ENCODE results near the gene BBS7.

Gene BBS7, protein sequence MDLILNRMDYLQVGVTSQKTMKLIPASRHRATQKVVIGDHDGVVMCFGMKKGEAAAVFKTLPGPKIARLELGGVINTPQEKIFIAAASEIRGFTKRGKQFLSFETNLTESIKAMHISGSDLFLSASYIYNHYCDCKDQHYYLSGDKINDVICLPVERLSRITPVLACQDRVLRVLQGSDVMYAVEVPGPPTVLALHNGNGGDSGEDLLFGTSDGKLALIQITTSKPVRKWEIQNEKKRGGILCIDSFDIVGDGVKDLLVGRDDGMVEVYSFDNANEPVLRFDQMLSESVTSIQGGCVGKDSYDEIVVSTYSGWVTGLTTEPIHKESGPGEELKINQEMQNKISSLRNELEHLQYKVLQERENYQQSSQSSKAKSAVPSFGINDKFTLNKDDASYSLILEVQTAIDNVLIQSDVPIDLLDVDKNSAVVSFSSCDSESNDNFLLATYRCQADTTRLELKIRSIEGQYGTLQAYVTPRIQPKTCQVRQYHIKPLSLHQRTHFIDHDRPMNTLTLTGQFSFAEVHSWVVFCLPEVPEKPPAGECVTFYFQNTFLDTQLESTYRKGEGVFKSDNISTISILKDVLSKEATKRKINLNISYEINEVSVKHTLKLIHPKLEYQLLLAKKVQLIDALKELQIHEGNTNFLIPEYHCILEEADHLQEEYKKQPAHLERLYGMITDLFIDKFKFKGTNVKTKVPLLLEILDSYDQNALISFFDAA

DNA sequence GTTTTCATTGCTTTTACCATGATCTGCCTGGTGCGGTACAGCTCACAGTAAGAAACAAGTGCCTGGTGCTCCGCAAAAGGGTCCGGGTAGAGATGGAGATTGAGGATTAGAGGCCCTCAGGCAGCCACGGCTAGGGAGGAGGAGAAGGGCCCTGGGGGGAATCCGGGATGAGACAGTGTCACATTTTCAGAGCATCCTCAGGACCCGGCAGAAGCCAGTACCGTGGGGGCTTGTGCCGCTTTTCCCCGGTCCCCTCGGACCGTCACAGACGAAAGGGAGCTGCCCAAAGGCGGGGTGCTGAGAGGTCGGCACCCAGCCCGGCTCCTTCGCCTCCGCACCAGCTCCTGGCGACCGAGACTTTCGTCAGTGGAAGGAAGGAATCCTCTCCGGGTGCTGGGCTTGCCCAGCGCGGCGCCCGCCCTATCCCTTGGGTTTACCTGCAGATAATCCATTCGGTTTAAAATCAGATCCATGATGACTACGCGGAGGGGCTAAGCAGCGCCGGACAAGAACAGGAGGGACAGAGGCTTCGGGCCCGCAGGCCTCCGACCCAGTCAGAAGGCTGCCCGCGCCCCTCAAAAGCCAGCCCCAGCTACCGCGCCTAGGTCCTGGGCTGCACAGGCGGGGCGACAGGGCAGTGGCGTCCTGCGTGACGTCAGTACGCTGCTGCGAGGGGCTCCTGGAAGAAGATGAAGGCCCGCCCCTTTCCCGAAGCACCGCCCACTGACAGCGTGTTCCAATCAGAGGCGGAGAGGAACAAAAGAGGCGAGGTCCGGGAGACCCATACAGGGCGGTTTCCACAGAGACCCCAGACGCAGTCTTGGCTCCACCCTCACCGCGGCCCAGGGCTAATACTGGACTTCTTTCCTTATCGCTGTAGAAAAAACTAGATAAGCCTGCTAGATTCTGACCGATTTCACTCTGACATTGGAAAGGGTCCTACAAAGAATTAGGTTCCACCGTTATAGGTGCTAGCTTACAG lies at the start of gene BBS7:
TSS of gene BBS7 (minus strand) at position 634 of the 982 bp plus-strand sequence. CDS start at position 473, 161 bp downstream.
- peak; percentile 80 for DNase-seq (ENCODE audit: low read depth)

DNA sequence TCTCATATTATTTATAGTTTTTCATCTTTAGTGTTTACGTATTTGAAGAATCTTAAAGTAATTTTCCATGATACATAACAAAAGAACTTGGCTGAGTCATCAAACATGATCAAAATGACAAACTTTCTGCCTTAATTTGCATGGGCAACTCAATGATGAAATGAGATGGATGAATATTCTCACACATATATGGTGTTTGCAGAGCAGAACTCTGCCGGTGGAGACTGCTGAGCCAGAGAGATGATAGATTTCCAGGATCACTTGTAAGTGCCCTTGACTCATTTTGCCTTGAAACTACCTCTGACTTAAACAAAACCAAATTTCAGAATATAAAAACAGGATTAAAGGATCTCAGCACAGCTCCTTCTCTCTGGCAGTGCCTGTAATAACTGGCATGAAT lies 43.4 kb upstream of the BBS7 start:
- DNase-seq (ENCODE audit: low read depth): no peak

DNA sequence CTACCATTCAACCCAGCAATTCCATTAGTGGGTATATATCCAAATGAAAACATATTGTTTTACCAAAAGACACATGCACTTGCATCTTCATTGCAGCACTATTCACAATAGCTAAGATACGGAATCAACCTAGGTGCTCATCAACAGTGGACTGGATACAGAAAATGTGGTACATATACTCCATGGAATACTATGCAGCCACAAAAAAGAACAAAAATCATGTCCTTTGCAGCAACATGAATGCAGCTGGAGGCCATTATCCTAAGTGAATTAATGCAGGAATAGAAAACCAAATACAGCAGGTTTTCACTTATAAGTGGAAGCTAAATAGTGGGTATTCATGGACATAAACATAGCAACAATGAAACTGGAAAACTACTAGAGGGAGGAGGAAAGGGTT lies 38.1 kb upstream of the BBS7 start:
- no peak for DNase-seq (ENCODE audit: low read depth)

DNA sequence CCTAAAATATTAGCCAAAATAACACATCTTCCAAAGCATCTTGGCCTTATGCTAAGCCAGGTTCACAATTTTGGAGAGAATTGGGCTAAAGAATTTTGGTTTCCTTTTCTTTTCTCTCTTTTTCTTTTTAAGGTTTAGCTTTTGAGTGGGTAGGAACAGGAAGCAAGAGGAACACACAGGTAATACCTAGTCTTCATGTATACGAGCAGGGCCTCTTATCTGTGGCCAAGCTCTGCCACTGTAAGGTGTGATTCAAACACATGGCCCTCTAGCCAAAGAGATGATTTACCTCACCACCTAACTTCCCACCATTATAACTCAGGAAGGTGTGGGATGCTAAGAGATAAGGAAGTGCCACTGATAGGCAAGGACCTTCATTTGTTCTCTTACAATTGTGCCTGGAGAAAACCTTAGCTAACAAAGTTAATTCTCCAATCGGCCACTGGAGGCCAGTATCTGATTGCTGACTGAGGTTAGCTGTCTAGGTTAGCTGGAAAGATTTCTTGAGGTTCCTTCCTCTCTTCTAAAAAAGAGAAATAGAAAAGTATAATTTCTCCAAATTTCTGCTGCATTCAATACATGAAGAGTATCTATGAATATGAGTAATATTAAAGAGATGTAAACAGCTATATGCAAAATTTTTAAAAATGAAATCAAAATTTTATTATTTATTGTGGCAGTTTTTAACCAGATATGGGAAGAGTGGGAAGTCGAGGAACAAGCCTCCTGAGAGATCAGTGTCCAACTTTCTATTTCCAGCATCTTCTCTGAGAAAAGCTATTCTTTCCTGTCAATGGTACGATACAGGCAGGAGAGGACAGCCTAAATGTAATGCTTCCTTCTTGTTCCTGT lies 30.1 kb upstream of the BBS7 start:
- DNase-seq (ENCODE audit: low read depth): peak; percentile 17

DNA sequence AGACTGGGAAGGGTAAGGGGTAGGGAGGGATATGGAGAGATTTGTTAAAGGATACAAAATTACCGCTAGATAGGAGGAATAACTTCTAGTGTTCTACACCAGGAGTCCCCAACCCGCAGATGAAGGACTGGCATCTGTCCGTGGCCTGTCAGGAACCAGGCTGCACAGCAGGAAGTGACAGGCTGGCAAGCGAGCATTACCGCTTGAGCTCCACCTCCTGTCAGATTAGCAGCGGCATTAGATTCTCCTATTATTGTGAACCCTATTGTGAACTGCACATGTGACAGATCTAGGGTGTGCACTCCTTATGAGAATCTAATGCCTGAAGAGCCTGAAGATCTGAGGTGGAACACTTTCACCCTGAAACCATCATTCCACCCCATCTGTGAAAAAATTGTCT lies 27.9 kb upstream of the BBS7 start:
- DNase-seq (ENCODE audit: low read depth): no peak

DNA sequence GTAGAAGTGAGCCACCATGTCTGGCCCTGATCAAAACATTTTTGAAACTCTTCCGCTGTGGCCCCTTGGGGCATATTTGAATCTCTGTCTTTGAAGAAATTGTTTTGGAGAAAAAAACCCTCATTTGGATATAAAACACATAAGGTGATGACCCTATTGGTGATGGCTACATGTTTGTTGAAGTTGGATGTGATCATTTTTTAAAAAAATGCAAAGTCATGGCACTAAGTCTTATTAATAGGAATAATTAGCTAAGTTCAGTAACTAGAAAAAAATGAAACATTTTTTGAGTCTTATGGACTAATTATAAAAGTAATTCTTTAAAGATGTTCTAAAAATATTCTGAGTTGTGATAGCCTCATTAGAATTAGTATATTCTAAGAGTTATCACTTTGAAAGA lies 17.9 kb upstream of the BBS7 start:
- no peak for DNase-seq (ENCODE audit: low read depth)

DNA sequence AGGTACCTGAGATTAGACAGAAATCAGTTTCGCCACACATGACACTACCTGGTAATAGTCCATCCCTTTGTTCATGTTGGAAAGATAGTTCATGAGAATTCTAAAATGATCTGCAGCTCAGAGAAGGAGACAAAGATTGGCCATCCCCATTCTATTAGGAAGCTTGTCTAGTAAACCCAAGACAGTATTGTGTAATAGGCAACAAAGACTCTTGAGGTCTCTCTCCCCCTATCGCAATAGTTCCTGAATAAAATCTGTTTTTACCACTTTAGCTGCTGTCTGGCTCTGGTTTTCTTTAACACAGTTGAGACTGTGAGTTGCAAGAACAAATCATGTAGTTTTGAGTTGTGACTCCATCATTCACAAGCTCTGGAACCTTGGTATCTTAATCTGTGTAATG lies 14.8 kb upstream of the BBS7 start:
- no peak for DNase-seq (ENCODE audit: low read depth)

DNA sequence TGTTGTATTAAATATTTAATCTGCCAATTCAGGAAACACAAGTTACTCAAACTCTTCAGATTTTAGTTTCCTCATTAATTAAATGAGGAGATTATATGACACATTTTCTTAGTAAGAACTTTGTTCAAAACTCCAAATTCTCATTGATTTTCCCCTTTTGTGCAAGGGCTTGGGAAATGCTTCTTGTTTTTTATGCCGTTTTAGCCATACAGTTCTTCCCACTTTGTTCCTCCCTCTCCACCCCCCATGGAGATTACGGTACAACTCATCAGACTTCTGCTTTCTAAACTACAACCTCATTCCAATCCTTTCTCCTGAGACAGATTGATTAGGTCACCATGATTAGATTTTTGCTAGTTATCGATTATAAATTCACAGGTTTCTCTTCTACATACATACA lies 10.9 kb upstream of the BBS7 start:
- no peak for DNase-seq (ENCODE audit: low read depth)

DNA sequence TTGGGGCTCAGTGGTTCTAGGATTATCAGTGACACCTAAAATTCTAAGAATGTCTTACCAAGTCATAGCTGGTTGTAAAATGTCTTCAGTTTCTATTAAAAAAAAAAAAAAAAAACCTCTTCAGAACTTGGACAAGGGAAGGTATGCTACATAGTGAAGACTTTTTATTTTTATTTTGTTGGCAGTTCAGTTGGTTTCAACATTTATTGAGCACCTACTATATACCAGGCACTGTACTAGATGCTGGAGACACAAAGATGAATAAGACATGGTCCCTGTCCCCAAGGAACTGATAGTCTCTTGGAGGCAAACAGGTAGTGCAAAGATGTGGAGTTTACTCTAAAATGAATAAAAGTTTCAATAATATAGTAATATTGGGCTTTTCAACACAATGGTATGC lies 8.9 kb upstream of the BBS7 start:
- DNase-seq (ENCODE audit: low read depth): no peak

DNA sequence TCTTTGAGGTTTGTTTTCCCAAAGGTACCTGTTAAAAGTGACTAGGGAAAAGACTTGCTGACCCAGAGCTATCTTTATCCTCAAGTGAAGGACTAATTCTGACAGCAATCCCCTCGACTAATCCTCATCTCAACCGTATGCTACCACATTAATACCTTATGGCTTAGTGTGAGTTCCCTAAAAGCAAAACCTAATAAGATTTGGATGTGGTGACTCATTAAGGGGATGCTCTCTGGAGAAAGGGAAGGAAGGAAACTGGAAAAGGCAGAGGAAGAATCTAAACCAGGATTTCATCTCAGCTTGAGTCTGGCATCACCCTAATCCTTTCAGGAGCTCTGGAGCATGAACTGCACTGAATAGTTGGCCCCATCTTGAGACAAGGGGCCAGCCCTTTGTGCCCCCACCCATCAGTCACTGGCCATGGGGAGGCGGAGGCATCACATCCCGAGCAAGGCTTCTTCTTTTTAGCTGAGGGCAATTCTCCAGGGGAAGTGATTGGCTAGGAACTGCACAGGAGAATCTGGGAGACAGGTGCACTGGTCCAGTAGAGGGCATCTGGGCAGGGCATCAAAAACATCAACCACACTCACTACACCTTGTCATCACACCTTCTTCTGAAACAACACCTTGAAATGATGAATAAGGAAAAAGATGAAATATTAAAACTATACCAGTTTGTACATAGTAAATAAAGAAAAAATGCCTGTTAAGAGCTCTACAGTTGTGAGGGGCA lies 6.9 kb upstream of the BBS7 start:
- no peak for DNase-seq (ENCODE audit: low read depth)

DNA sequence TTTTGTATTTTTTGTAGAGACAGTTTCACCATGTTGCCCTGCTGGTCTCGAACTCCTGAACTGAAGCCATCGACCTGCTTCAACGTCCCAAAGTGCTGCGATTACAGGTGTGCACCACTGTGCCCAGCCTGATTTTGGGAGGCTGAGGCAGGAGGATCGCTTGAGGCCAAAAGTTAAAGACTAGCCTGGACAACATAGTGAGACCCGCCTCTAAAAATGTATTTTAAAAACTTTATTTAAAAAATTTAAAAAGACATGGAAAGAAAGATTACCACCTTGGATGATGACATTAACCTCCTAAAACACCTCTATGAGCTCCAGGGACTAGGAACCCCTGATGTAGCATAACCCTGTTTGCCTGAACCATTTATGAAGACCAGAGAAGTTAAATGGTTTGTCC lies 5.8 kb upstream of the BBS7 start:
- DNase-seq (ENCODE audit: low read depth): no peak

DNA sequence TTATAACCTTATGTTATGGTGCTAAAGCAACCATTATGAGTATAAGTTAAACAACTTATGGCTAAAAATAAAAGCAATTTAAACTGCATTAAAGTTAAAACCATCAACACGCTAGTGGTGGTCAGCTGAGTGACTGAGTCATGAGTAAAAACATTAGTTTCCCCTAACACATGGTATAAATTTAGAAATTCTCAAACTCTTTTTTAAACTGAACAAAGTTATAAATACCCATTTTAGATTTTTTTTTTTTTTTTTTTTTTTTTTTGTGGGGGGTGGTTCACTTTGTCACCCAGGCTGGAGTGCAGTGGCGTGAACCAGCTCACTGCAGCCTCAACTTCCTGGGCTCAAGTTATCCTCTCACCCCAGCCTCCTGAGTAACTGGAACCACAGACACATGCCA lies 5.4 kb upstream of the BBS7 start:
- DNase-seq (ENCODE audit: low read depth): no peak

DNA sequence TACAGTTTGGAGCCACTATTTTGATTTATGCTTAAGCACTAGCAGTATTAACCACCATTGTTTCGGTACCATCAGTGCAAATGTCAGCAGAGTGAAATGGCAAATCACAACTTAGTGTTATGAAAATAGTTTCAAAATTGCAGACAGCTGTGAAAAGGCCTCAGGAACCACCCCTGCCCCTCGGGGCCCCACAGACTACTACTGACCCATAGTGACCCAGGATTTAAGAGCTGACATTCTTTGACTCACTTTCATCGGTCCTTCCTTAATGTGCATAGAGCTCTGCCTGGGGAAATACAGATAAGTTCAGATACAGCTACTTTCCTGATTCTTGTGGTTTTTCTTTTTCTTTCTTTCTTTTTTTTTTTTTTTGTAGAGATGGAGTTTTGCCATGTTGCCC lies 3.3 kb upstream of the BBS7 start:
- no peak for DNase-seq (ENCODE audit: low read depth)

DNA sequence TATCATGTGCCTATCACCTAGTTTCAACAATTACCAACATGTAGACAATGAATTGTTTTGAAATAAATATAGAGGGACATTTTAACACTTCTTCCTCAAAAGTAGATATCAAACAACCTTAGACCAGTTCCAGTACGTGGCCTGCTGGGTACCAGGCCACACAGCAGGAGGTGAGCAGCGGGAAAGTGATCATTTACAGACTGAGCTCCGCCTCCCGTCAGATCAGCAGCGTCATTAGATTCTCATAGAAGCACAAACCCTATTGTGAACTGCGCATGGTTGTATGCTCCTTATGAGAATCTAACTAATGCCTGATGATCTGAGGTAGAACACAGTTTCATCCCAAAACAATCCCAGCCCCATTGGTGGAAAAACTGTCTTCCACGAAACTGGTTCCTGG lies 6.5 kb downstream of the BBS7 start:
- DNase-seq (ENCODE audit: low read depth): no peak

DNA sequence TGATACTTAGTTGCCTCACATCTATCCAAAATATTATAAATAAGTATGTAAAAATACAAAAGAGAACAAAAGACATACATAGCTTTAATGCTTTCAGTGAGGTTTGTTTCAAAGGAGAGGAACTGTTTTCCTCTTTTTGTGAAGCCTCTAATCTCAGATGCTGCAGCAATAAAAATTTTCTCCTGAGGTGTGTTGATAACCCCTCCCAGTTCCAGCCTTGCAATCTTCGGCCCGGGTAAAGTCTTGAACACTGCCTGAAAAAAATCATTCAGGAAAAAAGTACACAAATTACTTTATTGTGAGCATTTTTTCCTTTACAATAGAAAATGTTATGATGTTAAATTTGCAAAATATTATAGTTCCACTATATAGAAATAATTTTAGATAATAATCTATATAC lies 8.8 kb downstream of the BBS7 start:
- DNase-seq (ENCODE audit: low read depth): no peak

DNA sequence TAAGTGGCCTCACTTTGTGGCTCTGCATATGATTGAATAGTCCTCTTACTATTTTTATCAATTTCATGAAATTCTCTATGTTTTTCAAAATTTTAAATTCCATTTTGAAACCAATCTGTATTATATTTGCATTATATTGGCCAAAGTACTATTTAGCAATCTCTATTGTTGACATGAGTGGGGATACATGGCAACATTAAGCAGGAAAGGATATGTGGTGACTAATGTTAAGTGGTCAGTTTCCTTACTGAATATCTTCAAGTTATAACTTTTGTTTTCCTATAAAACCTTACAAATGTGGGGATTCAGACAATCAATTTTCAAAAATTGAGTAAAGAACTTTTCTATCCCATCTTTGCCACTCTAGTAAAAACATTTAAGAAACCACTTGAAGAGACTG lies 10.2 kb downstream of the BBS7 start:
- no peak for DNase-seq (ENCODE audit: low read depth)

DNA sequence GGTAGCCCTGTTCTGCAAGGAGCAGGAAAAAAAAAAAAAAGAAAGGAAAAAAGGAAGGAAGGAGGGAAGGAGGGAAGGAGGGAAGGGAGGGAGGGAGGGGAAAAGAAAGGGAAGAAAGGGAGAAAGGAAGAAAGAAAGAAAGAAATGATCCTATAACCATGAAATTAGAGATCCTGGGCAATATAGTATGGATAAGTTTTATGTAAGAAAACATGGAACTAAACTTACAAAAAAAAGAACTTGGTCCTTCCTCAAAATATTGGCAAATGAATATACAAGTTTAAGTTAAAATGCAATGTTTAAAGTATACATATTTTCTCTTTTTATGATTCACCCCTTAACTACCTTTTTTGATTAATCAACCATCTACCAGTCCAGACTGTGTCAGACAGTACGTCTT lies 18.9 kb downstream of the BBS7 start:
- no peak for DNase-seq (ENCODE audit: low read depth)

DNA sequence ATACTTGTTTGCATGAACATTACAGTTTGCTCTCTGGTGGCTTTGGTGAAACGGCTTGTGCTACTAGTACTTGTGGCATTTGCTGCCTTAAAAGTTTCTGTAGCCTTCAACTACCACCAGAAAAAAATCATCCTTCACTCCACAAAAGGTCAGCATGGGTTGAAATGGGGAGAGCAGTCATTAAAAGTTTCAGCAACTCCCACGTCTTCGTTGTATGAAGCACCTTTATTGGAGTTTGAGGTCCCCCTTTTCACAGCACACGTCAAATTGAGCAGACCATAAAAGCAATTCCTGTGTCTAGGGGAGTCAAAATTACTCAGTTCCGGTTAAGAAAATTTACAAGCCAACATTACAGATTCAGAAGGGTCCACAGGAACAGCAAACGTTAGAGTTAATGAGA lies 23.6 kb downstream of the BBS7 start:
- DNase-seq (ENCODE audit: low read depth): no peak

DNA sequence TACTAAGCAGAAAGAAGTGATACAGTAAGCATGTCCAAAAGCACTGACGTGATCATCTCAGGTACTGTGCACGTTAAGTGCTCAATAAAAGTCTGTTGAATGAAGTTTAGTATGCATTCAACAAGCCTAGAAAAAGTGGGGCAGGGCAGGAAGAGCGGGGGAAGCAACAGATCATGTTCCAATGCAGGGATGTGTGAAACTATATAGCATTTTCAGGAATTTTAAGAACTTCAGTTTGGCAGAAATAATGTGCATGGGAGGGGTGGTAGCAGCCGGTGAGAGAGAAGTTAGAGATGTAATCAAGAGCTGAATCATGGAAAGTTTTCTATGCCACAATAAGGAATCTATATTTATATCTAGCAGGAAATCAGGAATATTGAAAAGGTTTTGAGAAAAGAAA lies 27.4 kb downstream of the BBS7 start:
- no peak for DNase-seq (ENCODE audit: low read depth)

DNA sequence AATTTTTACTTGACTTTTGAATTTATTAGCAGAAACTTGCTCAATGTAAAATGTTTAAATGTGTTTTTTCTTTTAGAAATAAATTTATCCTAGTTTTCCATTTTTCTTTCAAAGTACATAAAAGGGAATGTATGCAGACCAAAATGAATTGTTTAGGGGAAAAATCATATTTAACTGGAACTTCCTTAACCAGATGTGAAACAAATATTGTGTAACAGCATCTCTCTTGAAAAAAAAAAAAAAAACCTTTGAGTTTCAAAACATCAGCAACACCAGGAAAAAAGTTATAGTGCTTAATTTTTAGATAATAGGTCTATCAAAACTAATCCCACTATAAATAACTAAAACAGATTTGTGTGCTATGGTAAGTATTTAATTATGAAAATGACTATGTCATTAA lies 32.1 kb downstream of the BBS7 start:
- no peak for DNase-seq (ENCODE audit: low read depth)

DNA sequence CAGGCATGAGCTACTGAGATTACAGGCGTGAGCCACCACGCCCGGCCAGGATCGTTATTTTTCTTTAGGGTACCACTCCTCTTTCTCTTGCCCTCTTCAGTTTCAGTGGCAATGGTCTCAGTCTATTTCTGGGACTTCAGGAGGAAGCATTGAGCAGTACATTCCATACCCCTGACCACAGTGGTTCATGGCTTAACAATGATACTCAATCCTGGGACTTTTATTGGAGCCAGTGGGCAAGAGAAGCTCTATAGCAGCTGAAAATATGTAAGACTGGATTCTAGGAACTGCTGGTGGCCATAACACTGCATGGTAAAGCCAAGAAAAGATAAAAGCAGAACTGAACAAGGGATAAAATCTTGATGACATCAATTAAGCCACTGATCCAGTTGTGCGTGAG lies 40.8 kb downstream of the BBS7 start:
- DNase-seq (ENCODE audit: low read depth): peak; percentile 17

Measured in non-pigmented ciliary epithelial cell (primary cell).